ENCODE data around the gene TNFRSF18.

The TNFRSF18 gene

DNA sequence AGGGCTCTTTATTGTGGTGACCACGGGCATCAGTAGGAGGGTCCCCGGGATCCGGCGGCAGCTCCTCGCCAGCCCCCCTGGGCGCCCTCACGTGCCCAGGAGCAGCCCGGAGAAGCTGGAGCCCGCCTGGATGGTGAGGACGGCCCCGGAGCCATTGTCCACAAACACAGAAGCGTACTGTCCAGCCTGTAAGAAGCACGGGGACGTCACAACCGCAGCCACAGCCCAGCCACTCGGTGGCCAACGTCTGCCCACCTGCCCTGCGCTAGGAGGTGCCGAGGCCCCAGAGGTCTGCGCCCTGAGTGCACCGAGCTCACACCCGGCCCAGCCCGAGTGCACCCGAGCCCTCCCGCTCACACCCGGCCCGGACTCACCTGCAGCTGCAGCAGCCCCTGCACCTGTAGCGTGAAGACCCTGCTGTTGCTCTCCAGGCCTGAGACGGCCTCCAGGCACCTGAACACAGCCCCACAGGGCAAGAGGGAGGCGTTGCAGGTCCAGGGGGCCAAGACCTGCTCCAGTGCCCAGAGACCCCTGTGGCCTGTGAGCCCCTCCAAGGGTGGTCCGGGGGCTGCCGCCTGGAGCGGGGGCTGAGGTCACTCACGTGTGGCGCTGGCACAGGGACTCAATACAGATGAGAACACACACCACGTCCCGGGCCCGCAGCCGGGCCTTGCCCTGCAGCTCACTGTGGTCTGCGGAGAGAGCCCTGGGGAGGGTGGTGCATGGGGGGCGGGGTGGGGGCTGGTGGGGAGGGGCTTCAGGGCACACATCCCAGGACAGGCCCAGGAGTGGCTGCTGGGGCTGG, 36.3 kb upstream of the TNFRSF18 start:
- TF ChIP-seq SIN3A (IDR thresholded peaks at IDR 0.05; ENCODE audit: borderline replicate concordance, insufficient read depth, low read length) (no peak), FOXP2 (optimal IDR thresholded peaks at IDR 0.05; ENCODE audit: borderline replicate concordance, extremely low read depth, extremely low read length, insufficient read depth) (no peak), POLR2AphosphoS5 (IDR thresholded peaks at IDR 0.05; ENCODE audit: low read depth, low read length) (no peak)
- TF ChIP-seq, protein P1, sequence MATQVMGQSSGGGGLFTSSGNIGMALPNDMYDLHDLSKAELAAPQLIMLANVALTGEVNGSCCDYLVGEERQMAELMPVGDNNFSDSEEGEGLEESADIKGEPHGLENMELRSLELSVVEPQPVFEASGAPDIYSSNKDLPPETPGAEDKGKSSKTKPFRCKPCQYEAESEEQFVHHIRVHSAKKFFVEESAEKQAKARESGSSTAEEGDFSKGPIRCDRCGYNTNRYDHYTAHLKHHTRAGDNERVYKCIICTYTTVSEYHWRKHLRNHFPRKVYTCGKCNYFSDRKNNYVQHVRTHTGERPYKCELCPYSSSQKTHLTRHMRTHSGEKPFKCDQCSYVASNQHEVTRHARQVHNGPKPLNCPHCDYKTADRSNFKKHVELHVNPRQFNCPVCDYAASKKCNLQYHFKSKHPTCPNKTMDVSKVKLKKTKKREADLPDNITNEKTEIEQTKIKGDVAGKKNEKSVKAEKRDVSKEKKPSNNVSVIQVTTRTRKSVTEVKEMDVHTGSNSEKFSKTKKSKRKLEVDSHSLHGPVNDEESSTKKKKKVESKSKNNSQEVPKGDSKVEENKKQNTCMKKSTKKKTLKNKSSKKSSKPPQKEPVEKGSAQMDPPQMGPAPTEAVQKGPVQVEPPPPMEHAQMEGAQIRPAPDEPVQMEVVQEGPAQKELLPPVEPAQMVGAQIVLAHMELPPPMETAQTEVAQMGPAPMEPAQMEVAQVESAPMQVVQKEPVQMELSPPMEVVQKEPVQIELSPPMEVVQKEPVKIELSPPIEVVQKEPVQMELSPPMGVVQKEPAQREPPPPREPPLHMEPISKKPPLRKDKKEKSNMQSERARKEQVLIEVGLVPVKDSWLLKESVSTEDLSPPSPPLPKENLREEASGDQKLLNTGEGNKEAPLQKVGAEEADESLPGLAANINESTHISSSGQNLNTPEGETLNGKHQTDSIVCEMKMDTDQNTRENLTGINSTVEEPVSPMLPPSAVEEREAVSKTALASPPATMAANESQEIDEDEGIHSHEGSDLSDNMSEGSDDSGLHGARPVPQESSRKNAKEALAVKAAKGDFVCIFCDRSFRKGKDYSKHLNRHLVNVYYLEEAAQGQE (IDR thresholded peaks at IDR 0.05; ENCODE audit: insufficient read depth in 1 of 2, low read depth in 2 of 2, low read length in 2 of 2) = no peak

DNA sequence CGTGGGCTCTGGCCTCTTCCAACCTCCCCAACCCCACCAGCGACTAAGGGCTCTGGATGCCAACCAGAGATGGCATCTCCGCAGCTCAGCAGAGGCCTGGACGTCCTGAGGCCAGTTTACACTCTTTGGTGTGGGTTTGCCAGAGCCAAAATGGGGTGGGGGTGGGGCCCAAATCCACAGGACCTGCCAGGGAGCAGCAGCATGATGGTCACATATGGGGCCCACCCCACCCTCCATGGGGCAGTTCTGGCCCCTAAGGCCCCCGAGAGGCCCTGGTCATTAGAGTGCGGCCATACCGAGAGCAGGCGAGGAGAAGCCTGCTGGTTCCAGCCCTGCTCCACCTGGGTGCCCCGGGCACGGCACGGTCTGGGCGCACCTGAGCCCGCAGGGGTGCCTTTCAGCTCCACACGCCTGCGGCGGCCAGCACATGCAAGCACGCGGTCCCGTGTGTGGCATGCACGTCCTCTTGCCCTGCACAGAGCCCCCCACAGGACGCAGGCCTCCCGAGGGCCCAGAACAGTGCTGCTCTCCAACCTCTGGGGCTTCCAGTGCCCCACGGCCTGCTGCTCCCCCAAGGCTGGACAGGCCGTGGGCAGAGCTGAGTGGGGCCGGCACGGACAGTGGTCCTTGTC, 35.3 kb upstream of the TNFRSF18 start:
- TF ChIP-seq POLR2AphosphoS5 (IDR thresholded peaks at IDR 0.05; ENCODE audit: low read depth, low read length) (no peak), FOXP2 (optimal IDR thresholded peaks at IDR 0.05; ENCODE audit: borderline replicate concordance, extremely low read depth, extremely low read length, insufficient read depth) (no peak), SIN3A (IDR thresholded peaks at IDR 0.05; ENCODE audit: borderline replicate concordance, insufficient read depth, low read length) (no peak), TAF1 (IDR thresholded peaks at IDR 0.05; ENCODE audit: borderline replicate concordance, insufficient read depth, low read length) (no peak)
- TF ChIP-seq, protein P1 (IDR thresholded peaks at IDR 0.05; ENCODE audit: insufficient read depth in 1 of 2, low read depth in 2 of 2, low read length in 2 of 2) = no peak

DNA sequence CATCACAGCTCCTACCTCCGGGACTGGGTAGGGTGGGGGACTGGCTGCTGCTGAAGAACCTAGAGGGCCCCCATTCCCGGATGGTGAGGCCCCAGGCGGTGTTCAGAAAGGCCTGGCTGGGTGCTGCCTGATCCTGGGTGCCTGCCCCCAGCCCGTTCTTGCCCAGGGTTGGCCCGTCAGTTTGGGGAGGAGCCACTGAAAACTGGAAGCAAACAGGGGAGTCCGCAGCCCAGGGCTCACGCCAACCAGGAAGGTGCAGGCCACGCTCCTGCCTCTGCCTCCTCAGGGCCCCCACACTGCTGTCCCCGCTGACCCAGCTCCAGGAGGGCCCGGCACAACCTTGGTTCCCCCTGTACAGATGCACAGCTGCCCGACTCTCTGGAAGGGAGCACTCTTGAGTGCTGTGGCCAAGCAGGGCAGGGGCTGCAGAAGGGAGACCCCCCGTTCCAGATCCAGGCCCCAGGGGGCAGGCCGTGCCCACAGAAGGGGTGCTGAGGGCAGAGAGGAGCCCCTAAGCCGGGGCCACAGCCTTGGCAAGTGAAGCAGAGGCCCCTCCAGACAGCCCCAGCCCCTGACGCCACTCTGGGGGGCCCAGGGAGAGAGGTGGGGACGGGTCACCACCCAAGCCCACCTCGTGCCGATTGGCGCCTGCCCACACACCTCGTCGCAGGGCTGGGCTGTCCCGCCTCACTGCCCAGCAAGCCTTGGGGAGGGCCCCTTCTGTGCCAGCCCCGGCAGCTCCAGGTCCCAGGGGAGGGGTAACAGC, 34.6 kb upstream of the TNFRSF18 start:
- TF ChIP-seq, protein P1 (IDR thresholded peaks at IDR 0.05; ENCODE audit: insufficient read depth in 1 of 2, low read depth in 2 of 2, low read length in 2 of 2) = no peak
- TF ChIP-seq TAF1 (IDR thresholded peaks at IDR 0.05; ENCODE audit: borderline replicate concordance, insufficient read depth, low read length) = no peak
- TF ChIP-seq FOXP2 (optimal IDR thresholded peaks at IDR 0.05; ENCODE audit: borderline replicate concordance, extremely low read depth, extremely low read length, insufficient read depth) = no peak
- no peak for TF ChIP-seq SIN3A (IDR thresholded peaks at IDR 0.05; ENCODE audit: borderline replicate concordance, insufficient read depth, low read length)
- TF ChIP-seq POLR2AphosphoS5 (IDR thresholded peaks at IDR 0.05; ENCODE audit: low read depth, low read length) = no peak

DNA sequence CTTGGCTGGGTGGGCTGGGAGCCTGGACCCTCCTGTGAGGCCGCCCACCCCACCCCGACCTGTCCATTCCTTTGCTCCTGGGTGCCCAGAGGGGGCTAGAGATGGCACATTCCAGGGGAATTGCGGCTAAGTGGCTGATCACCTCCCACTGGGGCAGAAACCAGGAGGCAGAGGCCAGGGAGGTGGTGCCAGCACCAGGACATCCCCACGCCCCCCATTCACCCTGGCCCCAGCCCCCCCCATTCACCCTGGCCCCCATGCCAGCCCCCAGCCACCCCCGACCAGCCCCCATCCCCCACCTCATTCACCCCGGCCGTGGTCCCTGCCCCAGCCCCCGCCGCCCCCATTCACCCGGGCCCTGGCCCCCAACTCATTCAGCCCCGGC, 33.9 kb upstream of the TNFRSF18 start:
- TF ChIP-seq, protein P1 (IDR thresholded peaks at IDR 0.05; ENCODE audit: insufficient read depth in 1 of 2, low read depth in 2 of 2, low read length in 2 of 2) = no peak
- TF ChIP-seq POLR2AphosphoS5 (IDR thresholded peaks at IDR 0.05; ENCODE audit: low read depth, low read length) (no peak), SIN3A (IDR thresholded peaks at IDR 0.05; ENCODE audit: borderline replicate concordance, insufficient read depth, low read length) (no peak), TAF1 (IDR thresholded peaks at IDR 0.05; ENCODE audit: borderline replicate concordance, insufficient read depth, low read length) (no peak), FOXP2 (optimal IDR thresholded peaks at IDR 0.05; ENCODE audit: borderline replicate concordance, extremely low read depth, extremely low read length, insufficient read depth) (no peak)

Data from PFSK-1 (cell line).